HG02884 (cell line): ENCODE measurements around the gene SLC1A3.
A peak's percentile ranks its signal among the peaks of the same experiment; 100 is the strongest.

Source experiments
- ATAC-seq: cut with Tn5 transposase; IDR thresholded peaks from one replicate; pipeline ENCODE4 v1.9.1; 2021; ENCODE audit warnings: mild to moderate bottlenecking, moderate library complexity; ENCODE audit not compliant: unreplicated experiment

SLC1A3 gene

DNA sequence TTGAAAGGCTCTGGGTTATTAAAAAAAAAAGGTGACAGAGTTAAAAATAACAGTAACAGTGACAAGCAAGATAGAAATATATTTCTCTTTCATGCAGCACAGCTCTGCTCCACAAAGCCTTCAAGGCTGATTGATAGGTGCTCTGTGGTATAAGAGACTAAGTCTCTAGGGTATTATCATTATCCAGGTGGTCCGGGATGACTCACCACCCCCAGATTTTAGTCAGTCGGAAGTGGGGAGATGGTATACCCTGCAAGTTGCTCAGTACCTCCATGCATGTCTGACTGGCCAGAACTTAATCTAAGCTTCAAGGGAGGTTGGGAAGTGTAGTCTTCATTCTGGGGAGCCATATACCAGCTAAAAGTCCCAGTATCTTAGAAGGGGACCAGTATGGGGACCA is 76.1 kb downstream of the SLC1A3 start:
- ATAC-seq: no peak

DNA sequence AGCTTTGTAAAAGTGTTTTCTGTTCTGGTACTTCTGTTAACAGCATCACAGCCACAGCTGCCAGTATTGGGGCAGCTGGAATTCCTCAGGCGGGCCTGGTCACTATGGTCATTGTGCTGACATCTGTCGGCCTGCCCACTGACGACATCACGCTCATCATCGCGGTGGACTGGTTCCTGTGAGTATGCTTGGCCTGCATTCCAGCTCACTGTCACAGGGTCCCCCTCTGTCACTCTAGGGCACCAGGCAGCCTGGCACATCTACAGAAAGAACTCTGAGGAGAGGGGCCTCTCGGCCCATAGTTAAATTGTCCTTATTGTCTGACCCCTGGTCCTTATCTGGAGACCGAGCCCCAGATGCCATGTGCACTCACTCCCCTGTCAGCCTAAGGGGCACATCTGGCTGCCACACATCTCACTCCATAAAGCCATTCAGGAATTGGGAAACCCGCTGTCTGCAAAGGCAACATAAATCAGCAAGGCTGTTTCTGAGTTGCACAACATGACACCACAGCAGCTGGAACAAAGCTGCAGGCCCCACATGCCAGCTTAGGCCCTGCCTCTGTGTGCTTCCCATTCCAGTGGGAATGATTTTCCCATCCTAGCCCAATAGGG is 77.5 kb downstream of the SLC1A3 start:
- ATAC-seq: no peak

DNA sequence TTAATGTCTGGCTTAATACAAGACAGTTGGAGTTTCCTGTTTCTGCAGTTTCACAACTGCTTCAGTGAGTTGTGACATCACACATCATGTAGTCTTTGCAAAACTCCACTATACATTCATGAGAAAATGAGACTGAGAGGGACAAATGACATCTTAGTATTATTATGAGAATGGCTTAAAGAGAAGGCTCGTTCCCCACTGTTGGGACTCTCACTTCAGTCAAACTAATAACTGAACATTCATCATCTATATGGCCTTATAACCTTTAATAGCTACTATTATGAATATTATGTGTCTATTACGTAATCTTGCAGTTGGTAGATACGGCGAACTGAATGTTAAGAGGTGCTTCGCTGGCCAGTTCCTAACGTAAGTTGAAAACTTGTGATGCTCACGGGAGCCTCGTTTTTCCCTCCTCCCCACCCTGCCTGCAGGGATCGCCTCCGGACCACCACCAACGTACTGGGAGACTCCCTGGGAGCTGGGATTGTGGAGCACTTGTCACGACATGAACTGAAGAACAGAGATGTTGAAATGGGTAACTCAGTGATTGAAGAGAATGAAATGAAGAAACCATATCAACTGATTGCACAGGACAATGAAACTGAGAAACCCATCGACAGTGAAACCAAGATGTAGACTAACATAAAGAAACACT is 79.4 kb downstream of the SLC1A3 start:
- no peak for ATAC-seq

DNA sequence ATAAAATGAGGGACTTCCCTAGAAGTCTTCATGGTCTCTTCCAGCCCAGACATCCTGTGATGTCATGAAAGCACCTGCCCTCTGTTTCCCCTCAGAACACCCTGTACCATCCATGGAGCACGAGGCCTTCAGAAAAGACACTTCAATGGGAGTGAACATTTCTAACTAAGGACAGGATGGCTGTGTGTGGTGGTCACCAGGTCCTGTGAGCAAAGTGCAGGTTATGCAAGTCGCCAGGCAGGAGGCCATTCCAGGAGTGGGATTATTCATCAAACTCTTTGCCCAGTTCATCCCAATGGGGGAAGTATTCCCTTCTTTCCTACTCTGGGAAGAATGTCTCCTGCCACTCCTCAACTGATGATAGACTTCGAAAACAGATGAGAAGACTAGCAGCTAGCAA is 80.5 kb downstream of the SLC1A3 start:
- ATAC-seq: no peak

DNA sequence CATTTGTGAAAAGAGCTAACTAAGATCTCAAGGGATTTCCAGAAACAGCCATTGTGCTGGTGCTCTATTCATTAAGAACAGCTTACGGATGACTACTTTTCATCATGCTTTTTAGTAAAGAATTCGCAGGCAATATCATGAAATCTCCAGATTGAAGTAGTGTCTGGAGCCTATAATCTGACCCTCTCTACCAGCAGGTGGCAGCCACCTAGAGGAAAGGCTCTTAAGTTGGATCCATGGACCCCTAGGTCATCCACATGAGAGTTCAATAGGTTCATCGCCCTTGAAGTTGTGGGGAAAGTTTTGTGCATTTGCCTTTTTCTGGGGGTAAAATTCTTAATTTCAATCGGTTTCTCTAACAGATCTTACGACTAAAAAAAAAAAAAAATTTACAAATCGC is 82.3 kb downstream of the SLC1A3 start:
- ATAC-seq: no peak

DNA sequence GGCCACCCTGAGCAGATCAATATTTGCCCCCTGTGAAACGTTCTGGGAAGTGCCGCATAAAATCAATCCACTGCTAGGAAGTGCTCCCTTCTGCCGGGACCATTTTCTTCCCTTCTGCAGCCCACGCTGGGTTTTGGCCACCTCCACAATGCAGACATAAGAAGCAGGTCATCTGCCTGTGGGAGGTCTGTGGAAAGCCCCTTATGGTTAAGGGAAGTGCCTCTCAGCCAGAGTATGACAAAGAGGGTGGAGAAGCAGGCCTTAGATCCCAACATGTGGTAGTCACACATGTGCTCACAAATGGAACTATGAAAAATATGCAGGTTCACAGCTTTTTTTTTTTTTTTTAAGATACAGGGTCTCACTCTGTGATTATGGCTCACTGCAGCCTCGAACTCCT is 82.8 kb downstream of the SLC1A3 start:
- no peak for ATAC-seq

DNA sequence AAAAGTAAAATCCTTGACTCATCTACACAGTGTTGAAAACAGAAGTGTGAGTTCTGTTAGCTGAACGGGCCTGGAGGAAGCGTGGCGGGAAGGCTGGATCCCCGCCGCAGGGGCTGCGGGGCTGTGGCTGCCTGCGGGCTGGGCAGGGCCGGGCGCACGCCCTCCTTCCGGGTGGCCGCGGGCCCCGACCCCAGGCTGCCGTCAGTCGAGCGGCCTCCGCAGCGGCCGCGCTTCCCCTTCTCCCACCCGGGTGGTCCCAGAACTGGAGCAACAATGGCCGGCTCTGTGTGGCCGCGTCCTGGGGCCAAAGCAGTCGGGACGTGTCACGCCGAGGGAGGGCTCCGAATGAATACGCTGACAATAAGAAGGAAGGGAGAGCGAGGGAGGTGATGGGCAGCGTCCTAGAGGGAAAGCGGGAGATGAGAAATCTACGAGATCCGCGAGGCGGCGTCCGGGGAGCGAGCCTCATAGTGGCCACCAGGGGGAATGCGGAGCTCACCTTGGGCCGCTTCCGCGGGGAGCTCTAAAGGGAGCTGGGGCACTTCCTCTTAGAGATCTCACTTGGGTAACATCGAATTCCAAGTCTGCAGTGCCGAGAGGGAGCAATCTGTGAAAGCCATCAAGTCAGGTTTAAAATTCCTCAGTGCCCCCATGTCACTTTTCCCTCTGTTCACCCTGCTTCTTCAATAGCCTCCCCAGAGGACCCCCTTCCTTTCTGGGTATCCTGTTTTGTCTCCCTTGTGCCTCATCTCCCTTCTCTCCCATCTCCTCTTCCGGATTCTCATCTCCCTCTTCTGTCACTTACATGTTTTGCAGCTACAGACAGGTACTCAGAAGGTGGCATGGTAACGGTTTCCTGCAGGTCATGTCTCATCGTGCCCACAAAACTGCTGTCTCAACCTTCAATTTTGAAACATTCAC is 83.9 kb downstream of the SLC1A3 start:
- peak; percentile 72 for ATAC-seq

DNA sequence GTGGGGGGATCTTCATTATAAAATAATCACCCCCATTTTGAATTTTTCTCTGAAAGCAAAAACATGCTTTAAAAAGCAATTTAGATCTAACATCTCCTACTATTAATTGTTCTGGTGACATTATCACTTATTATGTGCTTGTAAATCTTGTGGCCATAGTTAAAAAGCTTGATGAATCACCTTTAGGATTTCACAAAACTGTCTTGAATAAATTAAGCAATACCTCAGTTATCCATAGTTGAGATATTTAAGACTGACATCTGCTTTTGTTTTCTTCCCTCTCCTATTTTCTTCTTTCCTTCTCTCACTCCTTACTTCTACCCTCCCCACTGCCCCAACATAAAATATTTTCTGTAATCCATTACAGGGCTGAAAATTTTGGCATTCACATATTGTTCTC is 84.8 kb downstream of the SLC1A3 start:
- ATAC-seq: no peak

DNA sequence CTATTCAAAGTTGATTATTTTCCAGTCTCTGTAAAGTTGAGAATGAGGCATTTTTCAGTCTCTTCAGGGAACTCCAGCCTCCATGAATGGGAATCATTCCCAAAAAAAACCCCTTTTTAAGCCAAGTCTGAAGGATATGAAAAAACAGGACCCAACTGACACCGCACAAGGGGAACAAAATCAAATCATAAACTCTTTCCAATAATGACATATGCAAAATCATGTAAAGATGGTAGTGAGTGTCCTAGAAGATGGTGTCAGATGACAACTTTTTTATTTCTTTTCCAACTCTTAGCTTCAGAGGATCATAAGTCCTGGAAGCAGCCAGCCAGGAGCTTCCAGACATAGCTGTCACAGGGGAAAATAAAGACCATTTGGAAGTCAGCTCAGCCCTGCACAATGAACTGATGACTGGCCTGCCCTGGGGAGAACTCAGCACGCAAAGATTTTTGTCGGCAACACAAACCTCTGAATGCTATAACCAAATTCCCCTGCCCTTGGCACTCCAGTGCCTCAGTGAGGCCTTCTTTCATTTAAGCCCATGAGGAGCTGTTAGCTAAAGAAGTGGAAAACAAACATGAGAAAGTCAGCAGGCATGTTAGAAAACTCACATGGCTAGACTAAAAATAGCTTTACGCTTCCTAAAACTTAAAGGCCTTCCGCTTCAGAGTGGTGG is 85.4 kb downstream of the SLC1A3 start:
- ATAC-seq: no peak

DNA sequence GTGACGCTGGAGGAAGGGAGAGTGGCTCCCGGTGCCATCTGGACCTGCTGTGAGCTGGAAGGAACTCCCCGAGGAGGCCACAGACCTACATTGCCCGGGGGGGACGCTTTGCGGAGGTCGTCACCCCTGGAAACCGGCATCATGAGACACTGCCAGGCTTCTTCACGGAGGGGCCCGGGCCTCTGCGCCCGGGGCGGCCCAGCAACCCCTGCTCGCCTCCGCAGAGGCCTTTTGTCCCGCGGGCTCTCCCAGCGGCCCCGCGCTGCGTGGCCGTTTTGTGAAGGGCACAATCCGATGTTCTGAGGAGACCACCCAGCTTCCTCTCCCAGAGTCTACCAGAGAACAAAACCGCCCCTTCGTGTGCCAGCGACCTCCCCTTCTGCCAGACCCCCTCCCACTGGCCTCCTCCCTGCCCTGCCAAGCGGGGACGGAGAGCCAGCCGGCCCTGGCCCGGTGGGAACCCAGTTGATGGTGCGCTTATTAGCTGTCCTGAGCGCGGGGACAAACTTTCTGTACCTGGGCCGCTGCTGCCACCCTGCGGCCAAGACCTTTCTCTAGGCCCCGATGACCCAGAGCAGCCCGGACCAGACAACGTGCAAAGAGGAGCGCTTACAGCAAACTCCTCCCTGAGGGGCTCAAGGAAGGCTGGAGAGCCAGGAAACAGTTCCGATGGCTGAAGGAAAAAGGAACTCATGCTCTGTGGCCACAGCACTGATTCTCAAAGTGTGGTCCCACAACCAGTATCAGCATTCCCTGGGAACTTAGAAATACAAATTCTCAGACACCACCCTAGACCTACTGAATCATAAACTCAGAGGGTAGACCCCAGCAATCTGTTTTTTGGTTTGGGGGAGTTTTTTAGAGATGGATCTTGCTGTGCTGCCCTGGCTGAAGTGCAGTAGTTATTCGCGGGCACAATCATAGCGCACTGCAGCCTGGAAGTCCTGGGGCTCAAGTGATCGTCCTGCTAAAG is 86.7 kb downstream of the SLC1A3 start:
- peak; percentile 57 for ATAC-seq

DNA sequence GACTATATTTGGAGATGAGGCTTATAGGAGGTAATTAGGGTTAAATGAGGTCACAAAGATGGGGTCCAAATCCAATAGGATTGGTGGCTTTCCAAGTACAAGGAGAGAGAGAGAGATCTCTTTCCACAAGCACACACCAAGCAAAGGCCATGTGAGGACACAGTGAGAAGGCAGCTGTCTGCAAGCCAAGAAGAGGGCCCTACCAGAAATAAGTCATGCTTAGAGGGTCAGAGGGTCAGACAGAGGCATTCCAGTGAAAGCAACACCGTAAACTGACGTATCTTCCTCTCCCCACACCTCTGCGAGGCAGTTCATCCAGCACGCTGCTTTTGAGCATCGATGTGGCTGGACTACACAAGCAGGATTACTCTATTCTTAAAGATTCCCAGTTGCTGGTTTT is 87.9 kb downstream of the SLC1A3 start:
- ATAC-seq: no peak

DNA sequence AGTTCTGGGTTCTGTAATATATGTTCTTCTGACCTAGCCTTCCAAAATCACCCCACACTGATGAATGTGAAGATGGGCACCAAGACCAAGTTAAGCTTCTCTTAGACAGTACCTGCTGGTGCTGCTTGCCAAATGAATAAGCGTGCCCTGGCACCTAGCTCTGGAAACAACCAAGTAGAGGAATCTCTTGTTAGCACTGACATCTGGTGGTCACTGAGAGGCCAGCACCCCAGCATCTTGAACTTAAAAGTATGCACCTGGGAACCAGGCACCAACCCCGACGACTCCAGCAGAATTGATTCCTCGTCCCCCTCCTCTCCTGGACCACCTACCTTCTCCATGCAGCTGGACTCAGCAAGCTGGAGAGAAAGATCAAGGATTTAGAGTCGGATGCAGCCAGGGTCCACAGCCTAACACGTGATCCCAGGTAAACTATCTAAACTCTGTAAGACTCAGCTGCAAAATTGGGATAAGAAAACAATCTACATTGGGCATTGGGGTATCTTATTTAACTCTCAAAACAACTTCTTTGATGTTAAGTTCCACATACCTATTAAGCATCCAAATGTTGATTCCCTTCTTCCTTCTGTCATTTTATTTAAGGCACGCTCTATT is 89.8 kb downstream of the SLC1A3 start:
- peak; percentile 44 for ATAC-seq

DNA sequence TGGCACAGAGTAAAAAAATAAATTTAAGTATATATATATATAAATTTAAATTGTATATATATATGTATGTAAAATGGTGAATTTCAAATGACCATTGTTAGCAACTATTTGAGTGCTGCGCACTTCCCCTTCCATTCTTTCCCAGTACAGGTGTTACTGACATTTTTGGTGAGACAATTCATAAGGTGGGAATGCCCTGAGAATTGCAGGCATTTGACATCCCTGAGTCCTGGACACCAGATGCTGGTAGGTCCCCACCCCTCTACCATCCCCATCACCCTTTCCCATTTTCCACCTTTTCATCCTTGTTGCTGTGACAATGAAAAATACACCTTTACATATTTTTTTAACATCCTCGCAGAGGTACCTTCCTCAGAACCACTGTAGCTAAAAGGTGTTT is 91.6 kb downstream of the SLC1A3 start:
- ATAC-seq: no peak

DNA sequence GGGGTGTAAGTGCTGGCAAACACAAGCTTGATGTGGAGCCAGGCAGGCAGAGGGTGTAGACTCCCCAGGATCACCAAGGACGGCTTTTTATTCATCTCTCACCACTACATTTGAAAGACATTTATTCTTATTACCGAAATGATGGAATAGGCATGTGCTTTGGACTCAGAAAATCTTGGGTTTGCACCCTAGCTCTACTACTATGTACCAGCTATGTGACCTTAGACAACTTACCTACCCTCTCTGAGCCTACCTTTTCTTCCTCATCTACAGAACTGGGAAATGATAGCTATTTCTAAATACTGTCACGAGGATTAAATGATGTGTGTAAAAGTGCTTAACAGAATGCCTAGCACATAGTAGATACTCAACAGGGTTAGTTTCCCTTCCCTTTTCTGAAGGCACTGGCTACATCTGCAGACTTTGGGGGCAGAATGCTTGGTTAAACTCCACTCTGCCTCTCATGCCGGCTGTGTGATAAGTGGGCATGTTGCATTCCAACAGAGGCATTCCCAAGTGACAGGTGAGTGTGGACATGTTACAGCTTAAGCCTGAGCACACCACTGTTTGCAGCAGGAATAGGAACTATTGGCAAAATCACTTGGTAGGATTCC is 94.8 kb downstream of the SLC1A3 start:
- peak; percentile 97 for ATAC-seq

DNA sequence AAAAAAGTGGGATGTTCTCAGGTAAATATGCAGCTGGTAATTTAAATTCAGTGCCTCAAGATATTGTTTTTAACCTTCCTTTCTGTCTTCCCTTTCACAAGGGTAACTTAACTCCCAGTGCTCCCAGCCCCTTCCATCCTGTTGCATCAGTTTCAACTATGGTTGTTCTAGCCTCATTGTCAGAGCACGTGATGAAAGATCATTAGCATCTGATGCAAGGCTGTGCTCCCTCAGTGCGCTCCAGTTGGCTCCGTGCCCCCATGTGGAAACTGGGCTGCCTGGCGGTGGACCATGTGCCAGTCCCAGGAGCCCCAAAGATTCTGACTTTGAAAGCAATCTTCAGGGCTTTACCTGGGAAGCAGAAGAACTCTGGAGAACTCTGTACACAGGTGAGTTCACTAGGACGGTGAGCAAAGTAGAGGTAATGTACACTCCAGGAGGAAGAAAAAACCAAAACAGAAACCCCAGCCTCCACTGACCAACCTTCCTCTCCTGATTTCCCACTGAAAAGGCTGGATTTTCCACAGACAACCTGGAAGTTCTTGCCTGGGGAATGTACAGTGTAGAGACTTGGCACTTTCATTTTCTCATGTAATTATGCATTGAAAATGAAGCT is 96.9 kb downstream of the SLC1A3 start:
- no peak for ATAC-seq

DNA sequence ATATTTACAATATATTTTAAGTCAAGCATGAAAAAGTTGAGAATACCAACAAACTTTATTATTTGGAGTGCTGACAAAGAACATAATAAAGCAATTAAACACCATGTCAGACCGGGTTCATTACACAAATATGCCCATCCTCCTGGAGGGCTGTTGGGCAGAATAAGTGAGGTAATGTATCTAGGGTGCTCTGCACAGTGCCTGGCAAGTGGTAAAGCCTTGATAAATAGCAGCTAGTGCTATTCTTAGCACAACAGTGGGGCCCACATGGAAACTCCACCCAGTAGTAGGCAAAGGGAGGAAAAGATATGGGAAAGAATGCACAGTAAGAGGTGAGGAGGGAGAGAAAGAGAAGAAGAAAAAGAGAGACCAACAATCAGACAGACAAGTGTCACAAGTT is 97.7 kb downstream of the SLC1A3 start:
- ATAC-seq: no peak

DNA sequence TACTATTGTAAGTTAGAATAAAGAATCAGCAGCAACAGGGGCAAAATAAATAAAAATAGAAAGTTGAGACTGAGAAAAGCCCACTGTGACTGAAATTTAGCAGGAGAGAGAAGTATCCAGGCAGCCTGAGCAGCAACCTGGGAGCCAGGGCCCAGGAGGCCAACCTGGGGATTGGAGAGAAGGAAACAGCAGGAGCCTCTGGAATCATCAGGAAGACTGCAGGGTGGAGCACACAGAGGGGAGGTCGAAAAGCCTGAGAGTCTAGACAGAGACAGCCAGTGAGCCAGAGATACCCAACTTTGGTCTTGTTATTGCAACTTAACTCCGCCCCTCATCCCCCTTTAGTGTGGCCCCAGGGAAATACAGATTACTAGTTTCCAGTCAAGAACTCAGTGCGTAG is 98.6 kb downstream of the SLC1A3 start:
- no peak for ATAC-seq

DNA sequence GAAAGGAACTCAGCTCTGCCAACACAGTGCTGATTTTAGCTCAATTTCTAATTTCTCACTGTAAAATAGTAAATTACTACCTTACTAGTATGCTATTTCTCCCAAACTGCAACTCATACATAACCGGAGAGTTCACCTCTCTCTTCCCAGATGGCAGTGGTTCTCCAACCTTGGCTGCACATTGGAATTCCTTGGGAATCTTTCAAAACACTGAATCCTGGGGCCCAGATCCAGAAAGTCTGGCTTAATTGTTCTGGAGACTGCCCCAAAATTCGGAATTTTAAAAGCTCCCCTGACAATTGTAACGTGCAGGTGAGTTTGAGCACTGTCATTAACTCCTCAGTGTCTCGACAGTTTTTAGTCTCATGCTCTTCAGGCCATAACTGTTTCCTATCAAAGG is 100.3 kb downstream of the SLC1A3 start:
- ATAC-seq: no peak

DNA sequence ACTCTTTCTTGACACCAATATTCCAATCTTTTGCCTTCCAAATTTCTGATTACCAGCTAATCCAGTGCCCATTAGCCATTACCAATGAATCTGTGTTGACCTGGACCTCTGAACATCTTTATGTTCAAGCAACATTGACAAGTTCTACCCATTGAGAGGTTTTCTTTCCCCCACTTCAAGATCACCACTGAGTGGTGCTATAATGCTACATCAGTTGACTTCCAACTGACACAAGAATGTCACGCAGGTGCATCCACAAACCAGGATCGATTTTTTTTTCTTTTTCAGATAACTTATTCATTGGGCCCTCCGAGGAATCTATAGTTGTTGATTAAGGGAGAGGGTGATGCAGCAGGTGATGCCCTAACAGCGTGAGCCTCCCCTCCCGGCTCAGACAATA is 102.6 kb downstream of the SLC1A3 start:
- ATAC-seq: no peak
